Adrenal gland (tissue), 5 donors: ENCODE measurements around the gene AKR1C3.

ENCODE experiments used
- POLR2A ChIP-seq, 2 donors: fragments of 450-650 bp; IDR thresholded peaks; one replicate each; pipeline ENCODE4 v1.6.1; 2017; ENCODE audit warnings: antibody characterized with exemption in 2 of 2, mild to moderate bottlenecking in 2 of 2, moderate library complexity in 1 of 2
- TF ChIP-seq, protein P1 (sequence below), 6 experiments: fragments of 450-650 bp in 4 of 6; fragments of 200-600 bp in 2 of 6; sonication (generic) in 1 of 6; IDR thresholded peaks; 1 replicate in 5 of 6; 2 replicates in 1 of 6; pipeline versions ENCODE4 v1.5.1 to v1.8.0; 2016 to 2021; ENCODE audit warnings: antibody characterized with exemption in 6 of 6, mild to moderate bottlenecking in 2 of 6, moderate library complexity in 1 of 6
- donor health status: DM: no; HTN: no; CAD: no.

DNA sequence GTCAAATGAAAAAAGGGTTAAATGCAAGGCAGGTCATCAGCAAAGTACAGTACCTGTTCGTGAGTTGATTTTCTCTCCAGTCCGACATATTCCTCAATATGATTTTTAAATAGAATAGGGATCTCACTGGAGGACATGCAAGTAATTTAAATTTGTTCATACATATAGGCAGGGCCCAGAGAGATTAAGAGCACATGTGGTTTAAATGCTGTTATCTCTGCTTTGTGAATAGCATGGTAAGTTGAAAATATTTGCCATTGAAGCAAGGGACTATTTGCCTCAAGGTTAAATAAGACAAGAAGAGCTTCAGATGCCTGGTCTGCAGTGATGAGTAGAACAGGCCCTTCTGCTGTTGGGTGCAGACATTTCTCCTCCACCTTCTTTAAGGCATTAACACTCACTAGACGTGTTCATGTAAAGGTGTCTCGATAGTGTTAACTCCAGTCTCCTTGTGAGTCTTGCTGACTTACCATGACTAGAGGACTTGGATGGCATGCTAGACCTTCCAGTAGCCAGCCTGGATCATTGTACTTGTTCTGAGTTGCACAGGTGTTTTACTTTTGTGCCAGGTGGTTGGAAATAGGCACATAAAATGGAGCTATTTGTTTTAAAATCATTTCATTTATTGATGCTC, 15.6 kb upstream of the AKR1C3 start:
- TF ChIP-seq, protein P1, sequence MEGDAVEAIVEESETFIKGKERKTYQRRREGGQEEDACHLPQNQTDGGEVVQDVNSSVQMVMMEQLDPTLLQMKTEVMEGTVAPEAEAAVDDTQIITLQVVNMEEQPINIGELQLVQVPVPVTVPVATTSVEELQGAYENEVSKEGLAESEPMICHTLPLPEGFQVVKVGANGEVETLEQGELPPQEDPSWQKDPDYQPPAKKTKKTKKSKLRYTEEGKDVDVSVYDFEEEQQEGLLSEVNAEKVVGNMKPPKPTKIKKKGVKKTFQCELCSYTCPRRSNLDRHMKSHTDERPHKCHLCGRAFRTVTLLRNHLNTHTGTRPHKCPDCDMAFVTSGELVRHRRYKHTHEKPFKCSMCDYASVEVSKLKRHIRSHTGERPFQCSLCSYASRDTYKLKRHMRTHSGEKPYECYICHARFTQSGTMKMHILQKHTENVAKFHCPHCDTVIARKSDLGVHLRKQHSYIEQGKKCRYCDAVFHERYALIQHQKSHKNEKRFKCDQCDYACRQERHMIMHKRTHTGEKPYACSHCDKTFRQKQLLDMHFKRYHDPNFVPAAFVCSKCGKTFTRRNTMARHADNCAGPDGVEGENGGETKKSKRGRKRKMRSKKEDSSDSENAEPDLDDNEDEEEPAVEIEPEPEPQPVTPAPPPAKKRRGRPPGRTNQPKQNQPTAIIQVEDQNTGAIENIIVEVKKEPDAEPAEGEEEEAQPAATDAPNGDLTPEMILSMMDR (IDR thresholded peaks at IDR 0.05) = no peak
- no peak for TF ChIP-seq POLR2A (IDR thresholded peaks at IDR 0.05)
